Vagina (tissue), 2 donors: ENCODE data around the gene ATF7. TPM values are rescaled to one million over a fixed set of nuclear protein-coding genes. Genes with fewer than 3 reads are reported as not detected.
"Not testable (repeated sequence)": the region's sequence is repeated elsewhere in the genome, so short reads cannot be mapped to it uniquely, and the experiment has no call there.

Experiments used
- DNase-seq, 2 donors: peaks; one replicate each; pipeline ENCODE4 v3.0.0-alpha.2; 2017; ENCODE audit errors: extremely low spot score in 2 of 2
- H3K27ac ChIP-seq: fragments of 200-600 bp; sonication (generic); one replicate; pipeline ENCODE4 v1.5.1; 2019
- H3K27me3 ChIP-seq: fragments of 200-600 bp; sonication (generic); one replicate; pipeline ENCODE4 v1.5.1; 2019
- H3K36me3 ChIP-seq, 2 donors: fragments of 200-600 bp; sonication (generic); one replicate each; pipeline ENCODE4 v1.5.1; 2017 to 2019
- H3K4me1 ChIP-seq: fragments of 200-600 bp; sonication (generic); one replicate; pipeline ENCODE4 v1.5.1; 2019
- H3K4me3 ChIP-seq, 2 donors: fragments of 200-600 bp; sonication (generic); 1 replicate in 1 of 2; 2 replicates in 1 of 2; pipeline ENCODE4 v1.5.1; 2016 to 2019
- H3K9me3 ChIP-seq: fragments of 200-600 bp; sonication (generic); one replicate; pipeline ENCODE4 v1.5.1; 2019
- CTCF ChIP-seq, 3 experiments: fragments of 450-650 bp in 2 of 3; fragments of 200-600 bp in 1 of 3; sonication (generic) in 1 of 3; IDR thresholded peaks; one replicate each; pipeline ENCODE4 v1.5.1; 2017 to 2019; ENCODE audit warnings: antibody characterized with exemption in 3 of 3, mild to moderate bottlenecking in 2 of 3, moderate library complexity in 2 of 3
- POLR2A ChIP-seq, 2 donors: fragments of 450-650 bp; IDR thresholded peaks; one replicate each; pipeline ENCODE4 v1.6.1; 2017; ENCODE audit warnings: antibody characterized with exemption in 2 of 2, mild to moderate bottlenecking in 2 of 2, moderate library complexity in 2 of 2
- POLR2AphosphoS5 ChIP-seq, 2 donors: sonication (generic); formaldehyde crosslinking; IDR thresholded peaks; one replicate each; pipeline ENCODE4 v1.9.0; 2017; ENCODE audit warnings: antibody characterized with exemption in 2 of 2, mild to moderate bottlenecking in 2 of 2, low read depth in 1 of 2; ENCODE audit not compliant: insufficient read depth in 1 of 2
- intact Hi-C: fragments of 100-400 bp; cut with DNase I; formaldehyde crosslinking; loops from one replicate; pipeline ENCODE4 v1.15.1; 2023
- total RNA-seq: library from RNA; depleted of rRNA; stranded (reverse); fragments of >200 nt; gene quantifications from one replicate; pipeline ENCODE4 v1.2.3, GENCODE V29; 2016

Gene ATF7
- total RNA-seq, 1 donor from 2014 or later = 34.9 TPM

DNA sequence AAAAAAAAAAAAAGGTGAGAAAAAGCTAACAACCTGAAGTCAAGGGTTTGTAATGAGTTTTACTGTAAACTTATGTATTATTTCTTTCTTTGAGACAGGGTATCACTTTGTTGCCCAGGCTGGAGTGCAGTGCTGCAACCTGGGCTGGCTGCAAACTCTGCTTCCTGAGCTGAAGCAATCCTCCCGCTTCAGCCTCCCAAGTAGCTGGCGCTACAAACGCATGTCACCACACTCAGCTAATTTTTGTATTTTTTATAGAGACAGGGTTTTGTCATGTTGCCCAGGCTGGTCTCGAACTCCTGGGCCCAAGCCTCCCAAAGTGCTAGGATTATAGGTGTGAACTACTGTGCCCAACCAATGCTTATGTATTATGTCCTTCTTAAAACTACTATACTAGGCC is 9.2 kb downstream of the ATF7 start:
- peaks cover 75% of the 10 kb centered on the region for H3K4me1 ChIP-seq
- no peaks in the 10 kb centered on the region for H3K9me3 ChIP-seq
- peak overlapping the region; percentile 10 for H3K27ac ChIP-seq
- H3K27me3 ChIP-seq = no peaks in the 10 kb centered on the region
- no peak overlapping the region for H3K4me3 ChIP-seq
- DNase-seq = no peak
- no peak for TF ChIP-seq POLR2AphosphoS5 (IDR thresholded peaks at IDR 0.05; ENCODE audit: insufficient read depth in 1 of 2, low read depth in 1 of 2)
- no peak for TF ChIP-seq CTCF (IDR thresholded peaks at IDR 0.05)
- no peak for TF ChIP-seq POLR2A (IDR thresholded peaks at IDR 0.05)
- H3K36me3 ChIP-seq = peaks cover 0 to 8% of the 10 kb centered on the region in 2 donors
- intact Hi-C loops = no loop called here

- peaks cover 0 to 8% of the 10 kb centered on the region in 2 donors for H3K36me3 ChIP-seq
- H3K4me3 ChIP-seq = no peak overlapping the region
- no peaks in the 10 kb centered on the region for H3K9me3 ChIP-seq
- intact Hi-C loops = no loop called here
- no peak for TF ChIP-seq POLR2AphosphoS5 (IDR thresholded peaks at IDR 0.05; ENCODE audit: insufficient read depth in 1 of 2, low read depth in 1 of 2)
- TF ChIP-seq CTCF (IDR thresholded peaks at IDR 0.05) = no peak
- no peak for TF ChIP-seq POLR2A (IDR thresholded peaks at IDR 0.05)
- peaks cover 51% of the 10 kb centered on the region for H3K4me1 ChIP-seq
- no peak for DNase-seq
- H3K27ac ChIP-seq = no peak overlapping the region
- H3K27me3 ChIP-seq = no peaks in the 10 kb centered on the region
Observed at GRCh38 chr12:53613821-53614220, 12.4 kb downstream of the ATF7 start.

- intact Hi-C loops = no loop called here
- H3K4me3 ChIP-seq = no peak overlapping the region
- TF ChIP-seq CTCF (IDR thresholded peaks at IDR 0.05) (no peak), POLR2A (IDR thresholded peaks at IDR 0.05) (no peak), POLR2AphosphoS5 (IDR thresholded peaks at IDR 0.05; ENCODE audit: insufficient read depth in 1 of 2, low read depth in 1 of 2) (no peak)
- no peak overlapping the region for H3K27ac ChIP-seq
- H3K4me1 ChIP-seq = peaks cover 43% of the 10 kb centered on the region
- H3K27me3 ChIP-seq = no peaks in the 10 kb centered on the region
- no peak for DNase-seq
- H3K9me3 ChIP-seq = no peaks in the 10 kb centered on the region
- peaks cover 0 to 8% of the 10 kb centered on the region in 2 donors for H3K36me3 ChIP-seq
Observed at GRCh38 chr12:53612978-53613377, 13.2 kb downstream of the ATF7 start.

DNA sequence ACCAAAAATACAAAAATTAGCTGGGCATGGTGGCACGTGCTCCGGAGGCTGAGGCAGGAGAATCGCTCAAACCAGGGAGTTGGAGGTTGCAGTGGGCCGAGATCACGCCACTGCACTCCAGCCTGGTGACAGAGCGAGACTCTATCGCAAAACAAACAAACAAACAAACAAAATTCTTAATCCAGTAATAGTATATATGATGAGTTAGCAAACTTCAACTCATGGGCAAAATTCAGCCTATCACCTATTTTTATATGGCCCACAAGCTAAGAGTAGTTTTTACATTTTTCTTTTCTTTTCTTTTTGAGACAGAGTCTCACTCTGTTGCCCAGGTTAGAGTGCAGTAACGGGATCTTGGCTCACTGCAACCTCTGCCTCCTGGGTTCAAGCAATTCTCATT is 14.9 kb downstream of the ATF7 start:
- H3K27me3 ChIP-seq = no peaks in the 10 kb centered on the region
- DNase-seq = no peak
- TF ChIP-seq POLR2AphosphoS5 (IDR thresholded peaks at IDR 0.05; ENCODE audit: insufficient read depth in 1 of 2, low read depth in 1 of 2) (no peak), CTCF (IDR thresholded peaks at IDR 0.05) (no peak)
- intact Hi-C loops = no loop called here
- peaks cover 26% of the 10 kb centered on the region for H3K4me1 ChIP-seq
- no peak overlapping the region for H3K27ac ChIP-seq
- H3K9me3 ChIP-seq = no peaks in the 10 kb centered on the region
- H3K4me3 ChIP-seq = no peak overlapping the region
- H3K36me3 ChIP-seq = peaks cover 0 to 8% of the 10 kb centered on the region in 2 donors

- intact Hi-C loops, H3K27me3 ChIP-seq, DNase-seq, H3K36me3 ChIP-seq, H3K27ac ChIP-seq, H3K9me3 ChIP-seq, H3K4me3 ChIP-seq: not testable (repeated sequence)
- peaks cover 23% of the 10 kb centered on the region for H3K4me1 ChIP-seq
Observed at GRCh38 chr12:53606688-53607087, 19.5 kb downstream of the ATF7 start.

- H3K27ac ChIP-seq = no peak overlapping the region
- no peaks in the 10 kb centered on the region for H3K9me3 ChIP-seq
- no peak overlapping the region for H3K4me3 ChIP-seq
- peaks cover 30% of the 10 kb centered on the region for H3K4me1 ChIP-seq
- TF ChIP-seq CTCF (IDR thresholded peaks at IDR 0.05) (no peak), POLR2A (IDR thresholded peaks at IDR 0.05) (no peak), POLR2AphosphoS5 (IDR thresholded peaks at IDR 0.05; ENCODE audit: insufficient read depth in 1 of 2, low read depth in 1 of 2) (no peak)
- no peaks in the 10 kb centered on the region for H3K36me3 ChIP-seq
- H3K27me3 ChIP-seq = no peaks in the 10 kb centered on the region
- DNase-seq = no peak
- intact Hi-C loops = no loop called here
Observed at GRCh38 chr12:53604581-53604980, 21.6 kb downstream of the ATF7 start.
